SK-N-SH treated with all-trans-retinoic acid at 6 μM for 48 hours (cell line): ENCODE data around the gene SUSD4.

ENCODE experiments used
- ESRRG ChIP-seq: fragments of 250-450 bp; sonication (Bioruptor Pico); IDR thresholded peaks from 2 replicates; pipeline ENCODE4 v1.6.1; 2021; ENCODE audit warnings: mild to moderate bottlenecking
- RARB ChIP-seq: fragments of 250-450 bp; sonication (Bioruptor Pico); IDR thresholded peaks from 2 replicates; pipeline ENCODE4 v1.8.0; 2021; ENCODE audit warnings: mild to moderate bottlenecking, moderate library complexity
- SNAI2 ChIP-seq: fragments of 250-450 bp; sonication (Bioruptor Pico); IDR thresholded peaks from 2 replicates; pipeline ENCODE4 v1.5.0; 2020; ENCODE audit warnings: mild to moderate bottlenecking, moderate library complexity
- ZFP30 ChIP-seq: fragments of 450-650 bp; formaldehyde crosslinking; IDR thresholded peaks from 2 replicates; pipeline ENCODE4 v1.5.0; 2022; ENCODE audit warnings: mild to moderate bottlenecking, moderate library complexity

DNA sequence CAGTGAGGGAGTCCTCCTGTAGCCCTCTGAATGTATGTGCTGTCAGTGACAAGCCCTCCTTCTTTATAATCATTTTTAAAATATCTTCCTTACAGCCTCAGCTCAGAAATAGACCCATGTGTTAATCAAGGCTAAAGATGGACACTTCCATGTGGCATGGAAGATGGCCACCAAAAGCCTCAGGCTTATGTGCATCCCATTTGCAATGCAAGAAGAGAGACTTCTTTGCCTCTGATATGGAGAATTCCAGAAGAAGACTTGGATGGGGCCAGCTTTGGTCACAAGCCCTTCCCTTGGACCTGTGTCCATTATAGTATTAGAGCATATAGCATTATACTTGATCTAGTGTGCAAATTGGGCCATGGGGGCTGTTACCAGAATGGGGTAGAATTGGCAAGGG is 47.7 kb upstream of the SUSD4 start:
- no peak for TF ChIP-seq RARB (CRISPR knock-in tag)
- TF ChIP-seq ESRRG = no peak
- TF ChIP-seq ZFP30 = no peak
- TF ChIP-seq SNAI2 (CRISPR knock-in tag) = no peak
